Kidney tubule cell (primary cell): ENCODE results near the gene FASTKD2.

ENCODE experiments used
- DNase-seq: peaks from one replicate; pipeline ENCODE4 v3.0.0-alpha.2; 2018; ENCODE audit warnings: low spot score

The FASTKD2 gene

GRCh38 chr2:206836722-206837121 is 71.3 kb downstream of the FASTKD2 start:
- DNase-seq, result no peak

GRCh38 chr2:206837775-206838174 is 72.4 kb downstream of the FASTKD2 start:
- DNase-seq, result no peak

DNA sequence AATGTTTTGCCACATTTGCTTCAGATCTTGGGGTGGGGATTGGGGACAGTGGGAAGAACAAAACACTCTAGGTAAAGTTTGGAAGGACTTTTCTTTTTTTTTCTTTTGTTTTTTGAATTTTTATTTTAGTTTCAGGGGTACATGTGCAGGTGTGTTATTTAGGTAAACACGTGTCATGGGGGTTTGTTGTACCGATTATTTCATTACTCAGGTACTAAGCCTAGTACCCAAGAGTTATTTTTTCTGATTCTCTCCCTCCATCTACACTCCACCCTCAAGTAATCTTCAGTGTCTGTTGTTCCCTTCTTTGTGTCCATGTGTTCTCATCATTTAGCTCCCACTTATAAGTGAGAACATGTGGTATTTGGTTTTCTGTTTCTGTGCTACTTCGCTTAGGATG is 73.3 kb downstream of the FASTKD2 start:
- no peak for DNase-seq

GRCh38 chr2:206840999-206841398 is 75.6 kb downstream of the FASTKD2 start:
- no peak for DNase-seq
